Muscle of leg (tissue), 11 donors: ENCODE results near the gene ASS1. TPM values are rescaled to one million over a fixed set of nuclear protein-coding genes. Genes with fewer than 3 reads are reported as not detected.
A peak's percentile ranks its signal among the peaks of the same experiment; 100 is the strongest.

Experiments
- DNase-seq: peaks from one replicate; pipeline ENCODE4 v3.0.0; 2013
- H3K27ac ChIP-seq: one replicate; pipeline ENCODE4 v1.5.1; 2013; ENCODE audit warnings: mild to moderate bottlenecking, low read length, control low read depth
- H3K27me3 ChIP-seq: one replicate; pipeline ENCODE4 v1.6.1; 2013; ENCODE audit warnings: low read length; ENCODE audit not compliant: control insufficient read depth, insufficient read depth
- H3K36me3 ChIP-seq: one replicate; pipeline ENCODE4 v1.6.1; 2013; ENCODE audit warnings: low read length; ENCODE audit not compliant: control insufficient read depth, insufficient read depth
- H3K4me1 ChIP-seq: one replicate; pipeline ENCODE4 v1.6.1; 2013; ENCODE audit warnings: low read length; ENCODE audit not compliant: control insufficient read depth, insufficient read depth
- H3K4me3 ChIP-seq: one replicate; pipeline ENCODE4 v1.5.1; 2013; ENCODE audit warnings: low read length, control low read depth
- H3K9me3 ChIP-seq: replicated peaks from 2 replicates; pipeline ENCODE4 v1.6.1; 2013; ENCODE audit warnings: low read depth, low read length; ENCODE audit not compliant: control insufficient read depth
- WGBS: methylation state at CpG from one replicate; pipeline ENCODE4 v1.1.5; 2013; ENCODE audit warnings: missing lambda C conversion rate; ENCODE audit not compliant: insufficient coverage; 5-methylcytosine and 5-hydroxymethylcytosine counted together
- polyA plus RNA-seq, 8 donors: library from polyadenylated mRNA; unstranded; fragments of 120-200 nt; gene quantifications; one replicate each; pipeline versions ENCODE4 v1.2.1 to v1.2.3, GENCODE V29; 2013; ENCODE audit warnings: inconsistent platforms in 1 of 8, low replicate concordance in 1 of 8; ENCODE audit not compliant: insufficient read length in 8 of 8, insufficient read depth in 1 of 8
- total RNA-seq: library from RNA; stranded (reverse); fragments of 120-200 nt; gene quantifications from one replicate; pipeline ENCODE4 v1.2.4, GENCODE V29; 2013

ASS1 gene
- total and polyA plus RNA-seq, 9 donors, result 36.4 to 72.7 (median 52.9) TPM

- Histone ChIP-seq H3K4me1 (peaks cover 61% of the 10 kb centered on the region), H3K4me3 (no peak overlapping the region), H3K9me3 (no peaks in the 10 kb centered on the region), H3K36me3 (no peaks in the 10 kb centered on the region), H3K27me3 (peaks cover 18% of the 10 kb centered on the region), H3K27ac (no peak overlapping the region)
- 51% methylated on average over 15 of the region's 15 CpGs for WGBS
- no peak for DNase-seq
Measured at GRCh38 chr9:130450344-130451003, 5.7 kb downstream of the ASS1 start.

- 52% methylated on average over 14 of the region's 14 CpGs for WGBS
- Histone ChIP-seq H3K4me1 (peaks cover 56% of the 10 kb centered on the region), H3K27me3 (peaks cover 21% of the 10 kb centered on the region), H3K36me3 (no peaks in the 10 kb centered on the region), H3K9me3 (no peaks in the 10 kb centered on the region), H3K27ac (no peak overlapping the region), H3K4me3 (no peak overlapping the region)
- DNase-seq, result no peak
Measured at GRCh38 chr9:130451004-130451390, 6.2 kb downstream of the ASS1 start.

- peaks cover 22% of the 10 kb centered on the region for H3K27me3 ChIP-seq
- H3K4me1 ChIP-seq, result peaks cover 49% of the 10 kb centered on the region
- H3K9me3 ChIP-seq, result no peaks in the 10 kb centered on the region
- no peaks in the 10 kb centered on the region for H3K36me3 ChIP-seq
- no peak overlapping the region for H3K27ac ChIP-seq
- no peak overlapping the region for H3K4me3 ChIP-seq
- 34% methylated on average over 18 of the region's 23 CpGs for whole genome bisulfite sequencing
- peak; percentile 87 for DNase-seq
Measured at GRCh38 chr9:130451509-130452388, 7.0 kb downstream of the ASS1 start.

GRCh38 chr9:130452835-130453234 lies 8.1 kb downstream of the ASS1 start:
- Histone ChIP-seq H3K36me3 (no peaks in the 10 kb centered on the region), H3K27me3 (peaks cover 19% of the 10 kb centered on the region), H3K4me1 (peaks cover 38% of the 10 kb centered on the region), H3K27ac (no peak overlapping the region), H3K9me3 (no peaks in the 10 kb centered on the region), H3K4me3 (no peak overlapping the region)
- WGBS, result 100% methylated on average over 1 of the region's 4 CpGs
- DNase-seq, result no peak

GRCh38 chr9:130453487-130453886 lies 8.7 kb downstream of the ASS1 start:
- H3K36me3 ChIP-seq, result no peaks in the 10 kb centered on the region
- 39% methylated on average over 7 of the region's 7 CpGs for WGBS
- no peak overlapping the region for H3K27ac ChIP-seq
- H3K27me3 ChIP-seq, result peaks cover 22% of the 10 kb centered on the region
- no peaks in the 10 kb centered on the region for H3K9me3 ChIP-seq
- peak; percentile 50 for DNase-seq
- H3K4me1 ChIP-seq, result peaks cover 34% of the 10 kb centered on the region
- H3K4me3 ChIP-seq, result no peak overlapping the region

GRCh38 chr9:130454096-130454811 lies 9.5 kb downstream of the ASS1 start:
- Histone ChIP-seq H3K27me3 (peaks cover 29% of the 10 kb centered on the region), H3K4me3 (no peak overlapping the region), H3K9me3 (no peaks in the 10 kb centered on the region), H3K36me3 (no peaks in the 10 kb centered on the region), H3K4me1 (peaks cover 34% of the 10 kb centered on the region), H3K27ac (no peak overlapping the region)
- WGBS, result 91% methylated on average over 3 of the region's 10 CpGs
- no peak for DNase-seq

- WGBS, result 67% methylated on average over 3 of the region's 3 CpGs
- no peaks in the 10 kb centered on the region for H3K9me3 ChIP-seq
- no peaks in the 10 kb centered on the region for H3K36me3 ChIP-seq
- H3K4me1 ChIP-seq, result peaks cover 34% of the 10 kb centered on the region
- H3K4me3 ChIP-seq, result no peak overlapping the region
- H3K27me3 ChIP-seq, result peaks cover 29% of the 10 kb centered on the region
- no peak overlapping the region for H3K27ac ChIP-seq
- DNase-seq, result no peak
Measured at GRCh38 chr9:130454812-130455325, 10.1 kb downstream of the ASS1 start.

GRCh38 chr9:130458027-130458803 lies 13.5 kb downstream of the ASS1 start:
- Histone ChIP-seq H3K4me1 (peaks cover 12% of the 10 kb centered on the region), H3K4me3 (no peak overlapping the region)
- WGBS, result 92% methylated on average over 19 of the region's 23 CpGs

GRCh38 chr9:130458804-130459067 lies 14.0 kb downstream of the ASS1 start:
- WGBS, result 74% methylated on average over 4 of the region's 5 CpGs
- peaks cover 50% of the 10 kb centered on the region for H3K27me3 ChIP-seq
- H3K9me3 ChIP-seq, result no peaks in the 10 kb centered on the region

More at GRCh38 chr9:130458027-130458803, 13.5 kb downstream of the ASS1 start:
- peaks cover 46% of the 10 kb centered on the region for H3K27me3 ChIP-seq
- no peak overlapping the region for H3K27ac ChIP-seq
- H3K9me3 ChIP-seq, result no peaks in the 10 kb centered on the region
- no peaks in the 10 kb centered on the region for H3K36me3 ChIP-seq
- no peak for DNase-seq

More at GRCh38 chr9:130458804-130459067, 14.0 kb downstream of the ASS1 start:
- Histone ChIP-seq H3K4me3 (no peak overlapping the region), H3K36me3 (no peaks in the 10 kb centered on the region), H3K27ac (no peak overlapping the region), H3K4me1 (peaks cover 6% of the 10 kb centered on the region)
- no peak for DNase-seq
